HG03025 (cell line): ENCODE data around the gene NCKAP1.
"Not testable (repeated sequence)": the region's sequence is repeated elsewhere in the genome, so short reads cannot be mapped to it uniquely, and the experiment has no call there.

ENCODE experiments used
- ATAC-seq: cut with Tn5 transposase; IDR thresholded peaks from one replicate; pipeline ENCODE4 v1.9.1; 2021; ENCODE audit warnings: mild to moderate bottlenecking, moderate library complexity; ENCODE audit not compliant: unreplicated experiment, low FRiP score

NCKAP1 gene

GRCh38 chr2:183009249-183009899 is 28.9 kb downstream of the NCKAP1 start:
- no peak for ATAC-seq

- no peak for ATAC-seq
Observed at GRCh38 chr2:183001948-183002347, 36.3 kb downstream of the NCKAP1 start.

GRCh38 chr2:183000846-183001245 is 37.4 kb downstream of the NCKAP1 start:
- ATAC-seq: no peak

- no peak for ATAC-seq
Observed at GRCh38 chr2:182999348-183000028, 38.8 kb downstream of the NCKAP1 start.

GRCh38 chr2:182994228-182994912 is 43.9 kb downstream of the NCKAP1 start:
- ATAC-seq: no peak

- no peak for ATAC-seq
Observed at GRCh38 chr2:182982941-182983340, 55.3 kb downstream of the NCKAP1 start.

GRCh38 chr2:182981475-182981874 is 56.8 kb downstream of the NCKAP1 start:
- ATAC-seq: not testable (repeated sequence)

GRCh38 chr2:182980652-182981051 is 57.6 kb downstream of the NCKAP1 start:
- no peak for ATAC-seq

GRCh38 chr2:182980115-182980514 is 58.1 kb downstream of the NCKAP1 start:
- peak; percentile 79 for ATAC-seq

GRCh38 chr2:182977463-182977862 is 60.8 kb downstream of the NCKAP1 start:
- ATAC-seq: no peak

GRCh38 chr2:182973441-182974352 is 64.6 kb downstream of the NCKAP1 start:
- ATAC-seq: no peak

- no peak for ATAC-seq
Observed at GRCh38 chr2:182972548-182972942, 65.7 kb downstream of the NCKAP1 start.

GRCh38 chr2:182971820-182972547 is 66.3 kb downstream of the NCKAP1 start:
- ATAC-seq: peak; percentile 54

GRCh38 chr2:182970486-182970885 is 67.8 kb downstream of the NCKAP1 start:
- ATAC-seq: no peak

GRCh38 chr2:182968493-182968892 is 69.8 kb downstream of the NCKAP1 start:
- ATAC-seq: no peak

GRCh38 chr2:182966356-182966755 is 71.9 kb downstream of the NCKAP1 start:
- not testable (repeated sequence) for ATAC-seq

GRCh38 chr2:182962641-182963040 is 75.6 kb downstream of the NCKAP1 start:
- no peak for ATAC-seq

GRCh38 chr2:182960869-182961268 is 77.4 kb downstream of the NCKAP1 start:
- not testable (repeated sequence) for ATAC-seq

- ATAC-seq: no peak
Observed at GRCh38 chr2:182954789-182955188, 83.5 kb downstream of the NCKAP1 start.
